NCI-H526 treated with DMSO at 0.1 percent for 48 hours (cell line): Measurements from ENCODE around the gene RAD51C.
"Not testable (repeated sequence)": the region's sequence is repeated elsewhere in the genome, so short reads cannot be mapped to it uniquely, and the experiment has no call there.

Experiments
- DNase-seq: peaks from one replicate; lab custom pipeline; 2025; lab: John Stamatoyannopoulos, UW

The RAD51C gene

DNA sequence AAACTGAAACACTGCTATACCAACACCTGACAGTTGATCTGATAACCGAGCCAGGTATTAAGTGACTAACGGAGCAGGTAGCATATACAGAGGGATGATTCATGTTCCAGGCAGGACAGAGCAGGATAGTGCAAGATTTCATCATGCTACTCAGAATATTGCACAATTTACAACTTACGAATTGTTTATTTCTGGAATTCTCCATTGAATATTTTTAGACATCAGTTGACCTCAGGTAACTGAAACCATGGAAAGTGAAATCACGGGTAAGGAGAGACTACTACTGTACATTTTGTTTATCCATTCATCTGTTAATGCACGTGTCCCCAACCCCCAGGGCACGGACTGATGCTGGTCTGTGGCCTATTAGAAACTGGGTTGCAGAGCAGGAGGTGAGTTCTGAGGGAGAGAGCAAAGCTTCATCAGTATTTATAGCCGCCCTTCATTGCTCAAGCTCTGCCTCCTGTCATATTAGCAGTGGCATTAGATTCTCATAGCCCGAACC is 48.8 kb downstream of the RAD51C start:
- no peak for DNase-seq

DNA sequence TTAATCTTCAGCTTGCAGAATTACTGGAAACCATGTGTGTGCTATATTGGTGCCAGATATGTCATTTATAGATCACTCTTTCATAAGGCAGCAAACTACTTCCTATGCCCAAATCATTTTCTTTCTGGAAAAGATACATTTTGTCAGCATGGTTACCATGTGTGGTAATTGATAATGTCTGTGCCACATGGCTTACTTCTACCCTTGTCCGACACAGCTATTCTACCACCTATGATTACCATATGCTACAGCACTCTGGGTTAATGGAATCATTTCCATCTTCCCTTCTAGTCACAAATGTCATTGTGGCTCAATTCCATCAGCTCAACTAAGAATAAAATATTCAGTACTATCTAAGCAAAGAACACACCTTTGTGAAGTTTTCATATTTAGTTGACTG is 55.3 kb downstream of the RAD51C start:
- DNase-seq, result no peak

DNA sequence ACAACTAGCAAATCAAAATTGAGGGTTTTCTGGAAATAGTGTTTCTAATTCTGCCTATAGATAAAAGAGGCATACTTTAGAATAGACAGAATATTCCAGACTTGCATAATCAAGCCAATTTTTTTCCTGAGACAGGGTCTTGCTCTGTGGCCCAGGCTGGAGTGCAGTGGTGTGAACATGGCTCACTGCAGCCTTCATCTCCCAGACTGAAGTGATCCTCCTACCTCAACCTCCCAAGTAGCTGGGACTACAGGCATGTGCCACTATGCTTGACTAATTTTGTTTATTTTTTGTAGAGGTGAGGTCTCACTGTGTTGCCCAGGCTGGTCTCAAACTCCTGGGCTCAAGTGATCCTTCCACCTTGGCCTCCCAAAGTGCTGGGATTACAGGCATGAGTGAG is 57.2 kb downstream of the RAD51C start:
- not testable (repeated sequence) for DNase-seq

- no peak for DNase-seq
Observed at GRCh38 chr17:58753026-58753425, 60.6 kb downstream of the RAD51C start.

DNA sequence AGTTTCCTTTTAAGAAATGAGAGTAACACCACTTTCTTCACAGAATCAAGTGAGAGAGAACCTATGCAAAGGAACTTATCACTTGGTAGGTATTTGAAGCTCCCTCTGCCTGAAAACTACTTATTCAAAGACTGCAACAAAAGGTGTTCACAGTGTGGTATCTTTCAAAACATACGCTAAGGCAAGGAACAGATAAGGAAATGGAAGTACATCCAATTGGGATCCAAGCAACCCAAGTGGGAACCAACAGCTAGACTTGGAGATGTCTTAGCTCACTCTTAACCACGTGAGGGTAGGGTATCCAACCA is 62.8 kb downstream of the RAD51C start:
- DNase-seq, result no peak

GRCh38 chr17:58755577-58756245 is 63.3 kb downstream of the RAD51C start, which contains the start of gene PPM1E:
PPM1E (plus strand) TSS chr17:58755854.
- DNase-seq, result peak; percentile 77

- DNase-seq, result peak; percentile 33
Observed at GRCh38 chr17:58756246-58757161, 64.1 kb downstream of the RAD51C start.

- DNase-seq, result no peak
Observed at GRCh38 chr17:58757162-58757613, 64.8 kb downstream of the RAD51C start.

DNA sequence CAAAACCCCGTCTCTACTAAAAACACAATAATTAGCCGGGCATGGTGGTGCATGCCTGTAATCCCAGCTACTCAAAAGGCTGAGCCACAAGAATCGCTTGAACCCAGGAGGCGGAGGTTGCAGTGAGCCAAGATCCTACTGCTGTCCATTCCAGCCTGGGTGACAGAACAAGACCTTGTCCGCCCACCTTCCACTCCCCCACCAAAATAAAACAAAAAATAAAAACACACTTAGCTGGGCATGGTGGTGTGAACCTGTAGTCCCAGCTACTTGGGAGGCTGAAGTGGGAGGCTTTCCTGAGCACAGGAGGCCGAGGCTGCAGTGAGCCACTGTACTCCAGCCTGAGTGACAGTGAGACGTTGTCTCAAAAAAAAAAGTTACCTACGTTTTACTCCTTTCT is 66.5 kb downstream of the RAD51C start:
- no peak for DNase-seq

DNA sequence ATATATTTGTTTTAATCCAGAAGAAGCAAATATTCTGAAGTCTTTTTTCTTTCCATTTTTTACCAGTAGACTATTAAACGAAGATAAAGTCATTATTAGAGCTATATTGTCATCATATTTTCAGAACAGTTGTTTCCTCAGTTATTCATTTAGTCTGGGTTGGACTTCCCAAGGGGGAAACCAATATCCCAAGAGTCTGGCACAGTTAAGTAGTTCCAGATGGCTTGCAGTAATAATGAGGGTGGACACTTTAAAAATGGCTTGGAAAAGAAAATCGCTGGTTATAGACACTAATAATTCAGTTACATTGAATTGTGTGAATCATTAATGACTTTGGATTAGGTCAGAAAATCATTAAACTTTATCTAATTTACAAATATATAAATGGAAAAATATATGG is 67.1 kb downstream of the RAD51C start:
- no peak for DNase-seq

- no peak for DNase-seq
Observed at GRCh38 chr17:58760248-58760647, 67.8 kb downstream of the RAD51C start.

GRCh38 chr17:58763263-58763662 is 70.9 kb downstream of the RAD51C start:
- DNase-seq, result no peak

GRCh38 chr17:58764373-58764772 is 72.0 kb downstream of the RAD51C start:
- no peak for DNase-seq

GRCh38 chr17:58778482-58778881 is 86.1 kb downstream of the RAD51C start:
- not testable (repeated sequence) for DNase-seq

DNA sequence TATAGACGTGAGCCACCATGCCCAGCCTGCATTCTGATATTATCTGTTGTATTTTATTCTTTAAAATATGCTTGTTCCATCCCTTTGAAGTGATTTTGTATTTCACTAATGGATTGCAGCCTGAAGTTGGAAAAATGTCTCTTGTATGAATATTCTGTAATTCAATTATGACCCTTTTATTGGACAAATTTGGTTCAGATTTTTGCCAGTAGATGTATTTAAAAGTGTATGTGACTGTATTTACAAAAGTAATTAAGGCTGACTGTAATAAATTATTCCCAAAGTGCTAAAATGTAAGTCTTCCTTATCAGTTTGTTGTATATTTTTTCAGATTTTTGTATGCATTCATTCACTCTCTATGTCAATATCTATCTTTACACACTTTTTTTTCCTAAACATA is 87.0 kb downstream of the RAD51C start:
- DNase-seq, result no peak

- no peak for DNase-seq
Observed at GRCh38 chr17:58783380-58783779, 91.0 kb downstream of the RAD51C start.

DNA sequence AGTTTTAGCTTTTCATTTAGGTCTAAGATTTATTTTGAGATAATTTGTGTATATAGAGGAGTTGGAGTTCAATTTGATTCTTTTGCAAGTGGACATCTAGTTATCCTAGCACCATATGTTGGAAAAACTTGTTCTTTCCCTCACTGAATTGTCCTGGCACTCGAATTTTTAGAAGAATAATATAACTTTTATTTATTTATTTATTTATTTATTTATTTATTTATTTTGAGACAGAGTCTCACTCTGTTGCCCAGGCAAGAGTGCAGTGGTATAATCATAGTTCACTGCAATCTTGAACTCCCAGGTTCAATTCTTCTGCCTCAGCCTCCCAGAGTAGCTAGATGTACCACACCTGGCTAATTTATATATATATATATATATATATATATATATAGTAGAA is 92.7 kb downstream of the RAD51C start:
- DNase-seq, result no peak
